Esophagus muscularis mucosa (tissue), 4 donors: Measurements from ENCODE around the gene LOC128125822.

ENCODE experiments used
- CTCF ChIP-seq, 3 experiments: fragments of 200-600 bp in 2 of 3; fragments of 450-650 bp in 1 of 3; sonication (generic) in 2 of 3; IDR thresholded peaks; one replicate each; pipeline ENCODE4 v1.5.1; 2017 to 2019; ENCODE audit warnings: antibody characterized with exemption in 3 of 3, mild to moderate bottlenecking in 2 of 3, moderate library complexity in 1 of 3
- EP300 ChIP-seq: sonication (generic); formaldehyde crosslinking; IDR thresholded peaks from one replicate; pipeline ENCODE4 v1.6.1; 2017; ENCODE audit warnings: antibody characterized with exemption
- POLR2A ChIP-seq: fragments of 450-650 bp; IDR thresholded peaks from one replicate; pipeline ENCODE4 v1.6.1; 2017; ENCODE audit warnings: antibody characterized with exemption, moderate library complexity, mild to moderate bottlenecking, low read depth
- POLR2AphosphoS5 ChIP-seq, 2 donors: sonication (generic); formaldehyde crosslinking; IDR thresholded peaks; one replicate each; pipeline ENCODE4 v1.6.1; 2017; ENCODE audit warnings: antibody characterized with exemption in 2 of 2

GRCh38 chr6:63598049-63599036, 26.1 kb downstream of the LOC128125822 start:
- peak; percentile 86 to 96 (median 87) for TF ChIP-seq CTCF (IDR thresholded peaks at IDR 0.05)
- TF ChIP-seq POLR2AphosphoS5 (IDR thresholded peaks at IDR 0.05), result peak in 1 of 2 donors; percentile 34
- no peak for TF ChIP-seq EP300
- no peak for TF ChIP-seq POLR2A
